ENCODE results near the gene TMEM176A.
"Not testable (repeated sequence)": the region's sequence is repeated elsewhere in the genome, so short reads cannot be mapped to it uniquely, and the experiment has no call there.

The TMEM176A gene

DNA sequence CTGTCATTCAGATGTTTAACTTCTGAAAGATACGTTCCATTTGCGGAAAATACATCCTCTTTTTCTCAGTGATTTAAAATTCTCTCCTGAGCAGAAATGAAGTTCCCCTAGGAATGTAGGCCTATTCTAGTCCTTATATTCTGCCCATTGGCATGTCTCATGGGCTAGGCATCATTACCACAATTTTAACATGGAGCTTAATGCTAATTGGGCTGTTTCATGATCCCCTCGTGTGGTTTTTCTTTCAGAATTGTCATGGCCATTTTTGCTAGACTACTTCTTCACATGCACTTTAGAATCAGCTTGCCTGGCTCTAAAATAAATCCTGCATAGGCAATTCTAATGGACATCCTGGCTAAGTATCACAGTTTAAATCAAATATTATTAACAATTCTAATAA lies 1.4 kb upstream of the TMEM176A start:
- Mint-ChIP-seq H3K27ac (no peak overlapping the region), H3K4me1 (ENCODE audit: low read depth) (peaks cover 1% of the 10 kb centered on the region), H3K36me3 (ENCODE audit: low read depth) (peaks cover 4% of the 10 kb centered on the region), H3K27me3 (ENCODE audit: low read depth) (peaks cover 58% of the 10 kb centered on the region), H3K9me3 (no peaks in the 10 kb centered on the region), H3K4me3 (no peak overlapping the region)

DNA sequence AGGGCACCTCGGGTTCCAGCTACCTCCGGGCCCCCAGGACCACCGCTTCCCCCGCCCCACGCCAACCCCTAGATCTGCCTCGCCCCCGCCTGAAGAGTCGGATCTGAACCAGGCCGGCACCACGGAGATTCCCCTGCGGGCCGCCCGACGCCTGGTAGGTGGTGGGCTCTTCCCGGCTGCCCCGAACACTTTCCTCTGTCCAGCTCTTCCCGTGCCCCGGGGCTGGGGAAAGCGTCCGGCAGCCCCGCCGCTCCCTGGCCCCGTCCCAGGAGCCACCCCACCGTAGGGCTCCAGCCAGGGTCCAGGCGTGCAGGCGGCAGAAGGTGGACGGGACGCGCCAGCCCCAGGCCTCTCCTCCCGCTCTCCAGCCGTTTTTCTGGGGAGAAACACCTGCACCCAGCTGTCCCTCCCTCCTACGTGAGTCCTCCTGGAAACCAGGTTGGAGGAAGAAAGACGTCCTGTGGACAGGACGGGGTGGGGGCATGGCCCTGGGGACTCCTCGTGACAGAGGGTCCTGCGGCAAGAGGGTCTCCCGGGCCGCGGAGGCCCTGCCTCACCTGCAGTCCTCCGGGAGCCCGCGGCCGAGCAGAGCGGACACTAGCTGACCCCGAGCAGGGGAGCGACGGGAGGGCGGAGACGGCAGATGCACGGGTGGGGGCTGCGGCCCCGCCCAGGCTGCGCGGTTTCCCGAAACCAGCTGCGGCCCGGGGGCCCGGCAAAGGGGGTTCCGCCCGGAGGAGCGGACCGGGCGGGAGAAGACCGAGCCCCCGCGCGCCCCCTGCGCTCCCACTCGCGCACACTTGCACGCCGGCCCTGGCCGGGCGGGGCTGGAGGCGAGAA lies 608 bp upstream of the TMEM176A start, which contains the start of gene TMEM176B:
TSS of gene TMEM176B (minus strand) at position 624 of the 840 bp plus-strand sequence. CDS start 3,795 bp downstream, outside the sequence.
- Mint-ChIP-seq H3K27me3 (ENCODE audit: low read depth) (peaks cover 58% of the 10 kb centered on the region), H3K4me1 (ENCODE audit: low read depth) (peaks cover 1% of the 10 kb centered on the region), H3K36me3 (ENCODE audit: low read depth) (peaks cover 4% of the 10 kb centered on the region), H3K9me3 (no peaks in the 10 kb centered on the region), H3K27ac (no peak within 1 kb of the TSS), H3K4me3 (no peak within 1 kb of the TSS)

DNA sequence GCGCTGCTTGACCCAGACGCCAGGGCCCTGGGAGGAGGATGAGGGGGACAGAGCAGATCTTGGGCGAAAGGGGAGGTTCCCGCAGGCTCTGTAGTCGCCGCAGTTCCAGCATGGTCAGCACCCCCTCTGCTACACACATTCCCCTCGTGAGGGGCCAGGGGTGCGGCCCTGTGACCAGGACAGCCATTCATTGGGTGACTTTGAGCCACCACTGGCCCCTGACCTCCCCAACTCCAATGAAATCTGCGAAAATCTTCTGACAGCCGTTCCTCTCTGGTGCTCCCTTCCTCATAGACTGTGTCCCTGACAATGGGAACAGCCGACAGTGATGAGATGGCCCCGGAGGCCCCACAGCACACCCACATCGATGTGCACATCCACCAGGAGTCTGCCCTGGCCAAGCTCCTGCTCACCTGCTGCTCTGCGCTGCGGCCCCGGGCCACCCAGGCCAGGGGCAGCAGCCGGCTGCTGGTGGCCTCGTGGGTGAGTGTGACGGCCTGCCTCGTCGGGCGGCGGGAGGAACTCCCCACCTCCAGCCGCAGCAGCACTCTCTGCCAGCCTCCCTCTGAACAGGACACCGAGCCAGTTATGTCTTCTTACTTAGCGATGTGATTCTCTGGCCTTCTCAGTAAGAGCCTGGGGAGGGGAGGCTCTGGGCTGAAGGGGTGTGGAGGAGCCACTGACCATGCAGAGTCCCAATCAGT lies 825 bp downstream of the TMEM176A start:
- no peak overlapping the region for H3K27ac Mint-ChIP-seq
- peaks cover 1% of the 10 kb centered on the region for H3K4me1 Mint-ChIP-seq (ENCODE audit: low read depth)
- peaks cover 52% of the 10 kb centered on the region for H3K27me3 Mint-ChIP-seq (ENCODE audit: low read depth)
- H3K36me3 Mint-ChIP-seq (ENCODE audit: low read depth): peaks cover 4% of the 10 kb centered on the region
- H3K9me3 Mint-ChIP-seq: no peaks in the 10 kb centered on the region
- peak overlapping the region; percentile 19 for H3K4me3 Mint-ChIP-seq

DNA sequence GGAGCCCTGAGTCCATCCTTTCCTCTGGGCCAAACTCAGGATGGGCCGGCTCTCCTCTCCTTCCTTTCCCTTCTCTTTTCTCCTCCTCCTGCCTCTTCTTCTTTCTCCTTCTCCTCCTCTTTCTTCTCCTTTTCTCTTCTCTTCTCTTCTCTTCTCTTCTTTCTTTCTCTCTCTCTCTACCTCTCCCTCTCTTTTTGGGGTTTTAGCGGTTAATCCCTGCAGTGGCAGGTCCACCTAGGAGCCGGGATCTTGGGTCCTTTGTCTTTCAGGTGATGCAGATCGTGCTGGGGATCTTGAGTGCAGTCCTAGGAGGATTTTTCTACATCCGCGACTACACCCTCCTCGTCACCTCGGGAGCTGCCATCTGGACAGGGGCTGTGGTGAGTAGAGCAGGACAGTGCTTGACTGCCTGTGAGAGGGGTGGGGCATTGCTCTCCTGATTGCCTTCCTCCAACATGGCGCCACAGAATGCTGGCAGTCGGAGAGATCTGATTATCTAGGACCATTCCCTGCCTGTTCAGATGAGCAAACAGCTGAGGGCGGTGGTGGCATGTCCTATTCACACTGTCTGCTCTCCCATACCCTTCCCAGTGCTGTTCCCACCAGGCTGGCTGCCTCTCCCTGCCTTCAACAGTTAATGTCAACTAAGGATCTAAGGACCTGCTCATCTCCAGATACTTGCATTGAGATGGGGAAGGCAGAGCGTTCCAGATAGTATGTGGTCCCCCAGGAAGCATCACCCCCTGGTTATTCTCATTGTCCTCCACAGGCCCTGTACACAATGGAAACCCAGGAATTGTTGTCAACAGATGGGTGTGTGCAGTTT lies 1.6 kb downstream of the TMEM176A start:
- peak overlapping the region; percentile 19 for H3K27ac Mint-ChIP-seq
- H3K36me3 Mint-ChIP-seq (ENCODE audit: low read depth): peaks cover 4% of the 10 kb centered on the region
- peaks cover 48% of the 10 kb centered on the region for H3K27me3 Mint-ChIP-seq (ENCODE audit: low read depth)
- H3K4me1 Mint-ChIP-seq (ENCODE audit: low read depth): peaks cover 1% of the 10 kb centered on the region
- H3K4me3 Mint-ChIP-seq: peak overlapping the region; percentile 19
- no peaks in the 10 kb centered on the region for H3K9me3 Mint-ChIP-seq

DNA sequence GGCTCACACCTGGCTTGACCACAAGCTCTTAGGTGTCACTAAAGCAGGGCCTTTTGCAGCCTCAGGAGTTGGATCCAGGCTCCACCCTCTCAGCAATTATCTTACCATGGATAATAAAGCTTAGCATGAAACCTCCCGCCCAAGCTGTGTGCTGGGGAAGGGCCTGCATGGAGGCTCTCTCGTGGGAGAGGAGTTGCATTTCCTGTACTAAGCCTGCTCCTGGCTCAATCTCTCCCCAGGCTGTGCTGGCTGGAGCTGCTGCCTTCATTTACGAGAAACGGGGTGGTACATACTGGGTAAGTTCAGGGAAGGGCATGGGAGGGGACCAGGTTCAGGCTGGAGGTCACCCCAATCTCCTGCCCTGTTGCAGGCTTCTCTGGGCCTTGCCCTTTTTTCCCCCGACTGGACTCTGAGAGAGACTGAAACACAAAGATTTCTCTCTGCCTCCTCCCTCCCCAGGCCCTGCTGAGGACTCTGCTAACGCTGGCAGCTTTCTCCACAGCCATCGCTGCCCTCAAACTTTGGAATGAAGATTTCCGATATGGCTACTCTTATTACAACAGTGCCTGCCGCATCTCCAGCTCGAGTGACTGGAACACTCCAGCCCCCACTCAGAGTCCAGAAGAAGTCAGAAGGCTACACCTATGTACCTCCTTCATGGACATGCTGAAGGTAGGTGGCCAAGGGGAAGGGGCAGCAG lies 2.7 kb downstream of the TMEM176A start:
- Mint-ChIP-seq H3K27ac (no peak overlapping the region), H3K4me1 (ENCODE audit: low read depth) (peaks cover 1% of the 10 kb centered on the region), H3K4me3 (no peak overlapping the region), H3K27me3 (ENCODE audit: low read depth) (peaks cover 44% of the 10 kb centered on the region), H3K36me3 (ENCODE audit: low read depth) (peaks cover 4% of the 10 kb centered on the region), H3K9me3 (no peaks in the 10 kb centered on the region)

DNA sequence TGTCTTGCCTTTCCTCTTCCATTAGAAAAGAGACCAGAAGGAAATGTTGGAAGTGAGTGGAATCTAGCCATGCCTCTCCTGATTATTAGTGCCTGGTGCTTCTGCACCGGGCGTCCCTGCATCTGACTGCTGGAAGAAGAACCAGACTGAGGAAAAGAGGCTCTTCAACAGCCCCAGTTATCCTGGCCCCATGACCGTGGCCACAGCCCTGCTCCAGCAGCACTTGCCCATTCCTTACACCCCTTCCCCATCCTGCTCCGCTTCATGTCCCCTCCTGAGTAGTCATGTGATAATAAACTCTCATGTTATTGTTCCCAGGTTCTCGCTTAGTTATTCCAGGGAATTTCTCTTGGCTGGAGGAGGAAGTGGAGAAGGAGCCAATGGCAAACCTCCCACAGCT lies 4.2 kb downstream of the TMEM176A start:
- H3K4me3 Mint-ChIP-seq: no peak overlapping the region
- peaks cover 1% of the 10 kb centered on the region for H3K4me1 Mint-ChIP-seq (ENCODE audit: low read depth)
- no peak overlapping the region for H3K27ac Mint-ChIP-seq
- H3K36me3 Mint-ChIP-seq (ENCODE audit: low read depth): peaks cover 4% of the 10 kb centered on the region
- peaks cover 42% of the 10 kb centered on the region for H3K27me3 Mint-ChIP-seq (ENCODE audit: low read depth)
- H3K9me3 Mint-ChIP-seq: no peaks in the 10 kb centered on the region

DNA sequence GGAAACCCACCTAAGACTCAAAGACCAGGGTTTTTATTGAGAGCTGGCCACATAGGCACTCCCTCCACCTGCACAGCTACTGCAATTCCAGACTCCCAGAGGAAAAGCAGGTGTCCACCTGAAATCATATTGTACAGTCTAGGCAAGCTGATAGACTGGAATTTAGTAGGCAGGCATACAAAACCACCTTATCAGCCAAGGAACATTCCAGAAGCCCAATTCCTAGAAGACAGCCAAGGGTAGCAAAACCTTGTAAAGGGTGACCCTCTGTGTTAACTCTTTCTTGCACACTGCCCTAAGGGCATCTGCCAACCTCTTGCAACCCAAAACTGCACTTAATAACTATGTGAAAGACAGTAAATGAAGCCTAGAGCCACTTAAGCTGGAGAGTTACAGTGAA lies 5.3 kb downstream of the TMEM176A start:
- Mint-ChIP-seq H3K4me1 (ENCODE audit: low read depth) (peaks cover 1% of the 10 kb centered on the region), H3K36me3 (ENCODE audit: low read depth) (peaks cover 4% of the 10 kb centered on the region), H3K27ac (no peak overlapping the region), H3K9me3 (no peaks in the 10 kb centered on the region), H3K4me3 (no peak overlapping the region), H3K27me3 (ENCODE audit: low read depth) (peaks cover 53% of the 10 kb centered on the region)

DNA sequence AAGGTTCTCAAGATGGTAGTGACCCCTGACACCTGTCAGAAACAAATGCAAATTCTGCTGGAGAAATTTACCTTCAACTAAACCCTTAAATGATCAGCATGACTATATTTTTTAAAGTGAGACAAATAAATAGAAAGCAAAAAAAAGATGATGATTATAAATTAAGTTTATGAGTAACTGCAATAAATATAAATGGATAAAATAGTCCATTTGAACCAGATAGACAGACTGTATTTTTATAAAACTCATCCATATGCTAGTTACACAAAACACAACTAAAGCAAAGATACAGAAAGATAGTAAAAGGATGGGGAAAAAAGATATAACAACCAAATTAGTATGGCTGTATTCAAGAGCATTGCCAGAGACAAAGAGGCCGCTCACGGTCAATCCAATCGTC lies 5.9 kb downstream of the TMEM176A start:
- Mint-ChIP-seq H3K9me3 (no peaks in the 10 kb centered on the region), H3K36me3 (ENCODE audit: low read depth) (peaks cover 4% of the 10 kb centered on the region), H3K27ac (no peak overlapping the region), H3K4me3 (no peak overlapping the region), H3K4me1 (ENCODE audit: low read depth) (peaks cover 1% of the 10 kb centered on the region), H3K27me3 (ENCODE audit: low read depth) (peaks cover 53% of the 10 kb centered on the region)

DNA sequence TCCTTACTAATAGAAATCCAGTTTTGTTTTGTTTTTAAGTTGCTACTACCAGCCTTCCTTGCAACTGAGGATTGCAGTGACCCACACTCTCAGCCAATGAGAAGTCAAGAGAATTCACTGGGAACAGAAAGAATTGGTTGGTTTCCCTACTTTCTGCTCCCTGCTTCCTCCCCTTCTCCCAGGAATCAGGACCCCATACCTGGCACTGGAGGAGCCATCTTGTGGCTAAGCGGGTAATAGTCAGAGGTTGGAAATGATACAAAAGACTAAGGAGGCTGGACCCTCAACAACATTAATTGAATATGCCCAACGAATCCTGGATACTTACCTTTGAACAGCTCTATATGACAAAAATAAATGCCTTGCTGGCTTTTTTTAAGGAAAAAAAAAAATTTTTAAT lies 6.3 kb downstream of the TMEM176A start:
- peaks cover 1% of the 10 kb centered on the region for H3K36me3 Mint-ChIP-seq (ENCODE audit: low read depth)
- peaks cover 53% of the 10 kb centered on the region for H3K27me3 Mint-ChIP-seq (ENCODE audit: low read depth)
- H3K4me3 Mint-ChIP-seq: no peak overlapping the region
- H3K27ac Mint-ChIP-seq: no peak overlapping the region
- no peaks in the 10 kb centered on the region for H3K9me3 Mint-ChIP-seq
- H3K4me1 Mint-ChIP-seq (ENCODE audit: low read depth): peaks cover under 1% of the 10 kb centered on the region

DNA sequence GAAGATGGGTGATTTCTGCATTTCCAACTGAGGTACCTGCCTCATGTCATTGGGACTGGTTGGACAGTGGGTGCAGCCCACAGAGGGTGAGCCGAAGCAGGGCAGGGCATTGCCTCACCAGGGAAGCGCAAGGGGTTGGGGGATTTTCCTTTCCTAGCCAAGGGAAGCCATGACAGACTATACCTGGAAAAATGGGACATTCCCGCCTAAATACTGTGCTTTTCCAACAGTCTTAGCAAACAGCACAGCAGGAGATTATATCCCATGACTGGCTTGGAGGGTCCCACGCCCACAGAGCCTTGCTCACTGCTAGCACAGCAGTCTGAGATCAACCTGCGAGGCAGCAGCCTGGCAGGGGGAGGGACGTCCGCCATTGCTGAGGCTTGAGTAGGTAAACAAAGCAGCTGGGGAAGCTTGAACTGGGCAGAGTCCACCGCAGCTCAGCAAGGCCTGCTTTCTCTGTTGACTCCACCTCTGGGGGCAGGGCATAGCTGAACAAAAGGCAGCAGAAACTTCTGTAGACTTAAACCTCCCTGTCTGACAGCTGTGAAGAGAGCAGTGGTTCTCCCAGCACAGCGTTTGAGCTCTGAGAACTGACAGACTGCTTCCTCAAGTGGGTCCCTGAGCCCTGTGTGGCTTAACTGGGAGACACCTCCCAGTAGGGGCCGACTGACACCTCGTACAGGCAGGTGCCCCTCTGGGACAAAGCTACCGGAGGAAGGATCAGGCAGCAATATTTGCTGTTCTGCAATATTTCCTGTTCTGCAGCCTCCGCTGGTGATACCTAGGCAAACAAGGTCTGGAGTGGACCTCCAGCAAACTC lies 7.3 kb downstream of the TMEM176A start:
- peaks cover 49% of the 10 kb centered on the region for H3K27me3 Mint-ChIP-seq (ENCODE audit: low read depth)
- H3K27ac Mint-ChIP-seq; H3K4me1 Mint-ChIP-seq (ENCODE audit: low read depth); H3K36me3 Mint-ChIP-seq (ENCODE audit: low read depth); H3K4me3 Mint-ChIP-seq; H3K9me3 Mint-ChIP-seq: not testable (repeated sequence)

DNA sequence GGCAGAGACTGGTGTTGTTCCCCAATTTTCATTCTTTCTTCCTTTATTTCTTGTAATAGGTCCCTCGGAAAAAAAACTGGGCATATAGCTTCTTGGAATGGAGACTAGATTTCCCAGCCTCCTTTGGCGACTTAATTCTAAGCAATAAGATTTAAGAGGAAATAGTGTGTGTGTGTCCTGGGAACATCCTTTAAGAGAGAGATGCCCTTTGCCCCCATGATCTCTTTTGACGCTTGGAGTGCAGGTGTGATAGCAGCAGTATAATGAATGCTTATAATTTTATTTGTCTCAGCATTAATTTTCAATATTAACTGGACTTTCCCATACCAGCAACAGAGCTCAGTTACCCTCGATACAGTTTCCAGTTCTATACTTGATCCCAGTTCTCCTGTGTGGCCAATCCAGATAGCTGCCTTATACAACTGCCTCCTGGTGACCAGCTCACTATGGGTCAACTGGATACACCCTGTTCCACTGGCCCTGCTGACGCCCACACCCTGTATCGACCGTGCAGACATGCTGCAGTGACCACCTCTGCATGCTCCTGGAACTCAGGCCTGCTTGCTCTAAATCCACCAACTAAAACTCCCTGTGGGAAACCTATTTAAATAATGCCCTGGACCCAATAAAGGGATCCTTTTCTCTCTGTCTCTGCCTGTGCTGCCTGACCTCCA lies 13.9 kb downstream of the TMEM176A start:
- H3K4me3 Mint-ChIP-seq: no peak overlapping the region

DNA sequence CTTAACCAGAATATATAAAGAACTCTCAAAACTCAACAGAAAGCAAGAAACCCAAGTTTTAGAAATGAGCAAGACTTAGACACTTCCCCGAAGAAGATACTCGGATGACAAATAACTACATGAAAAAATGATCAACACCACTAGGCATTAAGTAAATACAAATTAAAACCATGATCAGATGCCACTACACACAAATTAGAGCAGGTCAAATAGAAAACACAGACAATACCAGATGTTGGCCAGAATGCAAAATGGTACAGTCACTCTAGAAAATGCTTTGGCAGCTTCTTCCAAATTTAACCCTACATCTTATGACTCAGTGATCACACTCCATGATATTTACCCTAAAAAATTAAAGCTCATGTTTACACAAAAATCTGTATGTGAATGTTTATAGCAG lies 18.4 kb downstream of the TMEM176A start:
- Mint-ChIP-seq H3K4me3 (no peak overlapping the region), H3K9me3 (peaks cover 13% of the 10 kb centered on the region), H3K27me3 (ENCODE audit: low read depth) (peaks cover 53% of the 10 kb centered on the region), H3K27ac (no peak overlapping the region), H3K36me3 (ENCODE audit: low read depth) (no peaks in the 10 kb centered on the region), H3K4me1 (ENCODE audit: low read depth) (no peaks in the 10 kb centered on the region)

More for the DNA sequence above, 13.9 kb downstream of the TMEM176A start:
- Mint-ChIP-seq H3K27ac (no peak overlapping the region), H3K36me3 (ENCODE audit: low read depth) (no peaks in the 10 kb centered on the region), H3K9me3 (peaks cover 13% of the 10 kb centered on the region), H3K27me3 (ENCODE audit: low read depth) (peaks cover 61% of the 10 kb centered on the region), H3K4me1 (ENCODE audit: low read depth) (no peaks in the 10 kb centered on the region)

DNA sequence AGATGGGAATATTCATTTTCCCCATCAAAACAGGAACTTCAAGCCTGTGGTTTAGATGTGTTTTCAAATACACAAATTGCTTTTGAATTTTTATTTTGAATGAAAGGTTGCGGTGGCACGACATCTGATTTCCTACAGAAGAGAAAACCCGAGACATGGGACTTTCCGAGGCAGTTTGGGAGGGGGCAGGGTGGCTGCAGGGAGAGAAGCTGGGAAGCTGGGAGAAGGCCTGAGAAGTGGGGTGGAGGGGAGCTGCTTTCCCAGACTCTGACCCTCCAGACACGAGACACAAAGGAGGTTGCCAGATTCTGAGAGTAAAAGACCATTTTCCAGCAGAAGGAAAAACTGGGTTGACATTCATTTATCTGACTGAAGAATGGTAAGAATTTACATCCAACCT lies 19.6 kb downstream of the TMEM176A start:
- Mint-ChIP-seq H3K4me1 (ENCODE audit: low read depth) (no peaks in the 10 kb centered on the region), H3K27me3 (ENCODE audit: low read depth) (peaks cover 53% of the 10 kb centered on the region), H3K27ac (no peak overlapping the region), H3K4me3 (no peak overlapping the region), H3K9me3 (peaks cover 13% of the 10 kb centered on the region), H3K36me3 (ENCODE audit: low read depth) (no peaks in the 10 kb centered on the region)

All from T-helper 1 cell treated with Interleukin-12 subunit alpha and Interleukin-12 subunit beta and Interleukin-4 antibody, amounts not matched to agents 30 μg/mL and 1 μg/mL, for 36 hours (primary cell).